ENCODE measurements around the gene MFF.

Gene MFF

GRCh38 chr2:227366769-227367426 lies 41.8 kb downstream of the MFF start:
- DNase-seq (ENCODE audit: low read depth): no peak
- TF ChIP-seq, protein P1, sequence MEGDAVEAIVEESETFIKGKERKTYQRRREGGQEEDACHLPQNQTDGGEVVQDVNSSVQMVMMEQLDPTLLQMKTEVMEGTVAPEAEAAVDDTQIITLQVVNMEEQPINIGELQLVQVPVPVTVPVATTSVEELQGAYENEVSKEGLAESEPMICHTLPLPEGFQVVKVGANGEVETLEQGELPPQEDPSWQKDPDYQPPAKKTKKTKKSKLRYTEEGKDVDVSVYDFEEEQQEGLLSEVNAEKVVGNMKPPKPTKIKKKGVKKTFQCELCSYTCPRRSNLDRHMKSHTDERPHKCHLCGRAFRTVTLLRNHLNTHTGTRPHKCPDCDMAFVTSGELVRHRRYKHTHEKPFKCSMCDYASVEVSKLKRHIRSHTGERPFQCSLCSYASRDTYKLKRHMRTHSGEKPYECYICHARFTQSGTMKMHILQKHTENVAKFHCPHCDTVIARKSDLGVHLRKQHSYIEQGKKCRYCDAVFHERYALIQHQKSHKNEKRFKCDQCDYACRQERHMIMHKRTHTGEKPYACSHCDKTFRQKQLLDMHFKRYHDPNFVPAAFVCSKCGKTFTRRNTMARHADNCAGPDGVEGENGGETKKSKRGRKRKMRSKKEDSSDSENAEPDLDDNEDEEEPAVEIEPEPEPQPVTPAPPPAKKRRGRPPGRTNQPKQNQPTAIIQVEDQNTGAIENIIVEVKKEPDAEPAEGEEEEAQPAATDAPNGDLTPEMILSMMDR (conservative IDR thresholded peaks at IDR 0.05; ENCODE audit: low read depth, low read length): no peak
- H3K4me3 ChIP-seq (ENCODE audit: low read length): no peak overlapping the region

- TF ChIP-seq, protein P1 (conservative IDR thresholded peaks at IDR 0.05; ENCODE audit: low read depth, low read length): no peak
- no peak for DNase-seq (ENCODE audit: low read depth)
- no peak overlapping the region for H3K4me3 ChIP-seq (ENCODE audit: low read length)
Observed at GRCh38 chr2:227367427-227367795, 42.4 kb downstream of the MFF start.

DNA sequence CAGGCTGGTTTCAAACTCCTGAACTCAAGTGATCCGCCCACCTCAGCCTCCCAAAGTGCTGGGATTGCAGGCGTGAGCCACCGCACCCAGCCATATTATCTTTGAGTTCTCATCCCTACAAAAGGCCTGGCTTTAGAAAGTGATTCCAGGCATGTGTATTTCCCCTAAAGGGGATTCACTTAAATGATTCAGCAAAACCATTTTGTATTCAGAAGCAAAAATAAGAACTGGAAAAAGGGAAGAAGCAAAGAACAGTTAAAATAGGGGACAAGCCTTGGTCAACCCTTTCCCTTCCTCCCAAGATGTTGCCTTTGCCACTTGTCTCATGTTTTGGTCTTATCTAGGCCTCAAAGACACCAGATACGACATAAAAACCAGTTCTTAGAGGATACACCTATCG lies 43.5 kb downstream of the MFF start:
- no peak overlapping the region for H3K4me3 ChIP-seq (ENCODE audit: low read length)
- TF ChIP-seq, protein P1 (conservative IDR thresholded peaks at IDR 0.05; ENCODE audit: low read depth, low read length): no peak

GRCh38 chr2:227370092-227370491 lies 45.0 kb downstream of the MFF start:
- no peak for DNase-seq (ENCODE audit: low read depth)
- TF ChIP-seq, protein P1 (conservative IDR thresholded peaks at IDR 0.05; ENCODE audit: low read depth, low read length): no peak

More for the DNA sequence above, 43.5 kb downstream of the MFF start:
- DNase-seq (ENCODE audit: low read depth): no peak

DNA sequence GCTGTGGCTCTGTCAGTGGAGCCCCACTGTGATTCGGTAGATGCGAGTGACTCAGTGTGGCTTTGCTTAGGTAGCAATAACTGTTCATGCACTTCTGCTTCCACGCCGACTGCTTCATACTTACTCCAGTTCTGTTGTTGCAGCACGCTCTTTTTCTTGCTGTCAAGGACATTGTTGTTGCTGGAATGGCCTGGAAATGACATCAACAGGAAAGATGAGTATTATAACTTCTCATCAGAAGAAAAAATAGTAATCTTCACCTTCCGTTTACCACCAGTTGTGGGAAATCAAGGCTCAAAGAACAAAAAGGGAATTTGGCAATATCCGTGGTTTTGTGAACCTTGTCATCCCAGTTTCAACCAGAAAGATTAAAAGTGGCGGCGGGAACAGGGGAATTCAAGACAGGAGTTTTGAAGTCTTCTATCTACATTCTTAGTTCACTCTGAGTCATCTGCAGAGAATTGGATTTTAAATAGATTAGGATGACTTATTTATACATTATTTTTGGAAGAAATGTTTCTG lies 45.8 kb downstream of the MFF start:
- peak; percentile 42 for DNase-seq (ENCODE audit: low read depth)
- no peak overlapping the region for H3K4me3 ChIP-seq (ENCODE audit: low read length)
- TF ChIP-seq, protein P1 (conservative IDR thresholded peaks at IDR 0.05; ENCODE audit: low read depth, low read length): no peak

More at GRCh38 chr2:227370092-227370491, 45.0 kb downstream of the MFF start:
- H3K4me3 ChIP-seq (ENCODE audit: low read length): no peak overlapping the region

GRCh38 chr2:227373389-227373788 lies 48.3 kb downstream of the MFF start:
- no peak for DNase-seq (ENCODE audit: low read depth)
- TF ChIP-seq, protein P1 (conservative IDR thresholded peaks at IDR 0.05; ENCODE audit: low read depth, low read length): no peak
- no peak overlapping the region for H3K4me3 ChIP-seq (ENCODE audit: low read length)

GRCh38 chr2:227374158-227374557 lies 49.1 kb downstream of the MFF start:
- TF ChIP-seq, protein P1 (conservative IDR thresholded peaks at IDR 0.05; ENCODE audit: low read depth, low read length): no peak

More at GRCh38 chr2:227374158-227374557, 49.1 kb downstream of the MFF start:
- peak; percentile 29 for DNase-seq (ENCODE audit: low read depth)
- H3K4me3 ChIP-seq (ENCODE audit: low read length): no peak overlapping the region

Data from retinal pigment epithelial cell (primary cell).